Activated CD8-positive, alpha-beta T cell treated with anti-CD3 and anti-CD28 coated beads for 36 hours (primary cell): ENCODE measurements around the gene IL36B. TPM values are rescaled to one million over a fixed set of nuclear protein-coding genes. Genes with fewer than 3 reads are reported as not detected.

ENCODE experiments used
- ATAC-seq: fragments of 200-7000 bp; cut with Tn5 transposase; one replicate; pipeline ENCODE4 v1.10.0; 2021; ENCODE audit warnings: mild to moderate bottlenecking, moderate library complexity
- CTCF ChIA-PET: fragments of 350-600 bp; sonication (Branson Sonifier 250); formaldehyde crosslinking; loops from one replicate; lab custom pipeline; 2021; ENCODE audit warnings: antibody characterized with exemption; lab: Charles Lee
- POLR2A ChIA-PET: fragments of 350-600 bp; sonication (Branson Sonifier 250); formaldehyde crosslinking; loops from one replicate; lab custom pipeline; 2021; ENCODE audit warnings: antibody characterized with exemption; lab: Charles Lee
- DNase-seq: peaks from one replicate; pipeline ENCODE4 v3.0.0-alpha.2; 2020
- H3K27ac Mint-ChIP-seq: one replicate; pipeline ENCODE4 v1.8.0; 2021; ENCODE audit warnings: mild to moderate bottlenecking, mixed read lengths
- H3K27me3 Mint-ChIP-seq: one replicate; pipeline ENCODE4 v1.8.0; 2021; ENCODE audit warnings: mixed read lengths
- H3K36me3 Mint-ChIP-seq: one replicate; pipeline ENCODE4 v1.8.0; 2021; ENCODE audit warnings: low read depth, mixed read lengths
- H3K4me1 Mint-ChIP-seq: one replicate; pipeline ENCODE4 v1.8.0; 2021; ENCODE audit warnings: low read depth, mixed read lengths
- H3K4me3 Mint-ChIP-seq: one replicate; pipeline ENCODE4 v1.8.0; 2021; ENCODE audit warnings: mild to moderate bottlenecking, moderate library complexity, mixed read lengths
- H3K9me3 Mint-ChIP-seq: one replicate; pipeline ENCODE4 v1.8.0; 2021; ENCODE audit warnings: mixed read lengths
- CTCF ChIP-seq: fragments of 200-600 bp; IDR thresholded peaks from one replicate; pipeline ENCODE4 v1.8.0; 2022; ENCODE audit warnings: antibody characterized with exemption, mild to moderate bottlenecking
- intact Hi-C: fragments of 100-400 bp; cut with micrococcal nuclease; formaldehyde crosslinking; loops from one replicate; pipeline ENCODE4 v1.10.0; 2022
- total RNA-seq, 2 experiments: library from RNA; stranded (reverse); gene quantifications; one replicate each; pipeline ENCODE4 v1.2.3, GENCODE V29; 2021

IL36B gene
- total RNA-seq, 2 experiments from 2014 or later, result not detected

GRCh38 chr2:113024764-113025163 lies 27.9 kb downstream of the IL36B start:
- H3K4me1 Mint-ChIP-seq, result no peaks in the 10 kb centered on the region
- H3K36me3 Mint-ChIP-seq, result no peaks in the 10 kb centered on the region
- intact Hi-C loops, result no loop called here
- H3K27me3 Mint-ChIP-seq, result peaks cover 3% of the 10 kb centered on the region
- no peak for TF ChIP-seq CTCF
- no peak overlapping the region for H3K4me3 Mint-ChIP-seq
- DNase-seq, result no peak
- no peak for ATAC-seq
- no peak overlapping the region for H3K27ac Mint-ChIP-seq
- H3K9me3 Mint-ChIP-seq, result no peaks in the 10 kb centered on the region
- CTCF ChIA-PET, result interaction anchor here (1.0 kb wide), 1 partner anchor 83 kb away, joined by 3 read pairs; no protein-coding TSS in a partner anchor
- POLR2A ChIA-PET, result no interaction called here

GRCh38 chr2:113021312-113021711 lies 31.4 kb downstream of the IL36B start:
- no peaks in the 10 kb centered on the region for H3K36me3 Mint-ChIP-seq

GRCh38 chr2:113018509-113018908 lies 34.2 kb downstream of the IL36B start:
- Mint-ChIP-seq H3K9me3 (peaks cover 5% of the 10 kb centered on the region), H3K27ac (no peak overlapping the region), H3K4me3 (no peak overlapping the region), H3K36me3 (no peaks in the 10 kb centered on the region), H3K4me1 (peaks cover 11% of the 10 kb centered on the region), H3K27me3 (no peaks in the 10 kb centered on the region)
- DNase-seq (no peak), ATAC-seq (no peak)
- ChIA-PET POLR2A (no interaction called here), CTCF (interaction anchor here (1.0 kb wide), 1 partner anchor 39 kb away, joined by 3 read pairs; no protein-coding TSS in a partner anchor)
- intact Hi-C loops, result no loop called here
- no peak for TF ChIP-seq CTCF

More at GRCh38 chr2:113021312-113021711, 31.4 kb downstream of the IL36B start:
- intact Hi-C loops, result no loop called here
- Mint-ChIP-seq H3K27me3 (no peaks in the 10 kb centered on the region), H3K27ac (no peak overlapping the region), H3K4me3 (no peak overlapping the region), H3K9me3 (peaks cover 5% of the 10 kb centered on the region), H3K4me1 (peaks cover 3% of the 10 kb centered on the region)
- no peak for DNase-seq
- no peak for ATAC-seq
- TF ChIP-seq CTCF, result no peak
- ChIA-PET POLR2A (no interaction called here), CTCF (interaction anchor here (1.4 kb wide), 1 partner anchor 136 kb away, joined by 6 read pairs; no protein-coding TSS in a partner anchor)

GRCh38 chr2:113015655-113016054 lies 37.0 kb downstream of the IL36B start:
- intact Hi-C loops, result no loop called here
- POLR2A ChIA-PET, result interaction anchor here (0.6 to 1.1 kb wide), 2 partner anchors 14 to 30 kb away, joined by 3 read pairs; no protein-coding TSS in a partner anchor
- no peak for TF ChIP-seq CTCF
- no peak for ATAC-seq
- Mint-ChIP-seq H3K4me3 (no peak overlapping the region), H3K4me1 (peaks cover 15% of the 10 kb centered on the region), H3K27me3 (no peaks in the 10 kb centered on the region), H3K27ac (no peak overlapping the region), H3K36me3 (no peaks in the 10 kb centered on the region), H3K9me3 (peaks cover 5% of the 10 kb centered on the region)
- CTCF ChIA-PET, result interaction anchor here (1.1 to 1.3 kb wide), 2 partner anchors 38 to 74 kb away, joined by 3 to 4 read pairs; partner anchors contain the start of gene IL36G
- no peak for DNase-seq

- Mint-ChIP-seq H3K9me3 (peaks cover 5% of the 10 kb centered on the region), H3K4me3 (no peak overlapping the region), H3K27ac (no peak overlapping the region), H3K36me3 (no peaks in the 10 kb centered on the region), H3K27me3 (no peaks in the 10 kb centered on the region), H3K4me1 (peaks cover 18% of the 10 kb centered on the region)
- POLR2A ChIA-PET, result interaction anchor here (0.6 to 1.1 kb wide), 2 partner anchors 14 to 30 kb away, joined by 3 read pairs; no protein-coding TSS in a partner anchor
- CTCF ChIA-PET, result no interaction called here
- intact Hi-C loops, result no loop called here
- DNase-seq (no peak), ATAC-seq (no peak)
- TF ChIP-seq CTCF, result no peak
These were observed 37.6 kb downstream of the IL36B start for GRCh38 chr2:113015042-113015441.
